ENCODE results near the gene PIEZO2. TPM values are rescaled to one million over a fixed set of nuclear protein-coding genes. Genes with fewer than 3 reads are reported as not detected.

The PIEZO2 gene
- total and polyA plus RNA-seq, 4 donors, result 2.6 to 233 (median 18.8) TPM

- no peak for ATAC-seq (ENCODE audit: insufficient read depth, low FRiP score)
- WGBS, 2 donors, result 81 to 87% methylated on average over 2 of the region's 2 CpGs
- Histone ChIP-seq H3K27me3 (ENCODE audit: control insufficient read depth in 3 of 3, insufficient read depth in 3 of 3, low read length in 2 of 3) (no peaks in the 10 kb centered on the region), H3K9me3 (ENCODE audit: control insufficient read depth in 4 of 4, insufficient read depth in 3 of 4, low read length in 3 of 4) (no peaks in the 10 kb centered on the region), H3K4me1 (ENCODE audit: control insufficient read depth in 5 of 5, insufficient read depth in 5 of 5, low read length in 5 of 5) (peaks cover 0 to 36% (median 0%) of the 10 kb centered on the region in 5 donors), H3K9ac (ENCODE audit: insufficient read depth in 1 of 2, low read length in 2 of 2) (no peak overlapping the region), H3K36me3 (ENCODE audit: control insufficient read depth in 4 of 4, insufficient read depth in 4 of 4, low read length in 4 of 4) (peaks cover 0 to 12% (median 4%) of the 10 kb centered on the region in 4 donors), H3K27ac (ENCODE audit: low read depth in 1 of 2, low read length in 1 of 2) (no peak overlapping the region), H3K4me3 (no peak overlapping the region)
- no peak for DNase-seq
- TF ChIP-seq CTCF (IDR thresholded peaks at IDR 0.05; ENCODE audit: control extremely low read depth, extremely low read depth), result no peak
Measured at GRCh38 chr18:11113937-11114336, 35.4 kb downstream of the PIEZO2 start.

GRCh38 chr18:11113046-11113548, 36.3 kb downstream of the PIEZO2 start:
- H3K4me3 ChIP-seq, result no peak overlapping the region
- no peak overlapping the region for H3K27ac ChIP-seq (ENCODE audit: low read depth in 1 of 2, low read length in 1 of 2)
- no peaks in the 10 kb centered on the region for H3K27me3 ChIP-seq (ENCODE audit: control insufficient read depth in 3 of 3, insufficient read depth in 3 of 3, low read length in 2 of 3)
- no peaks in the 10 kb centered on the region for H3K9me3 ChIP-seq (ENCODE audit: control insufficient read depth in 4 of 4, insufficient read depth in 3 of 4, low read length in 3 of 4)
- H3K36me3 ChIP-seq (ENCODE audit: control insufficient read depth in 4 of 4, insufficient read depth in 4 of 4, low read length in 4 of 4), result peaks cover 0 to 9% (median 4%) of the 10 kb centered on the region in 4 donors
- no peak for TF ChIP-seq CTCF (IDR thresholded peaks at IDR 0.05; ENCODE audit: control extremely low read depth, extremely low read depth)
- ATAC-seq (ENCODE audit: insufficient read depth, low FRiP score) (no peak), DNase-seq (no peak)
- H3K9ac ChIP-seq (ENCODE audit: insufficient read depth in 1 of 2, low read length in 2 of 2), result no peak overlapping the region
- 91 to 95% methylated on average over 4 of the region's 4 CpGs for WGBS, 2 donors
- peaks cover 0 to 35% (median 0%) of the 10 kb centered on the region in 5 donors for H3K4me1 ChIP-seq (ENCODE audit: control insufficient read depth in 5 of 5, insufficient read depth in 5 of 5, low read length in 5 of 5)

- WGBS, 2 donors, result 97 to 98% methylated on average over 3 of the region's 3 CpGs
- Histone ChIP-seq H3K4me3 (no peak overlapping the region), H3K27me3 (ENCODE audit: control insufficient read depth in 3 of 3, insufficient read depth in 3 of 3, low read length in 2 of 3) (no peaks in the 10 kb centered on the region), H3K4me1 (ENCODE audit: control insufficient read depth in 5 of 5, insufficient read depth in 5 of 5, low read length in 5 of 5) (peaks cover 0 to 32% (median 0%) of the 10 kb centered on the region in 5 donors), H3K36me3 (ENCODE audit: control insufficient read depth in 4 of 4, insufficient read depth in 4 of 4, low read length in 4 of 4) (peaks cover 0 to 4% (median 2%) of the 10 kb centered on the region in 4 donors), H3K9ac (ENCODE audit: insufficient read depth in 1 of 2, low read length in 2 of 2) (no peak overlapping the region), H3K27ac (ENCODE audit: low read depth in 1 of 2, low read length in 1 of 2) (no peak overlapping the region), H3K9me3 (ENCODE audit: control insufficient read depth in 4 of 4, insufficient read depth in 3 of 4, low read length in 3 of 4) (no peaks in the 10 kb centered on the region)
- DNase-seq (no peak), ATAC-seq (ENCODE audit: insufficient read depth, low FRiP score) (no peak)
- TF ChIP-seq CTCF (IDR thresholded peaks at IDR 0.05; ENCODE audit: control extremely low read depth, extremely low read depth), result no peak
Measured at GRCh38 chr18:11112286-11112685, 37.1 kb downstream of the PIEZO2 start.

GRCh38 chr18:11110509-11110908, 38.9 kb downstream of the PIEZO2 start:
- WGBS, 2 donors, result 87 to 89% methylated on average over 16 of the region's 16 CpGs
- no peak for DNase-seq

More at GRCh38 chr18:11110509-11110908, 38.9 kb downstream of the PIEZO2 start:
- Histone ChIP-seq H3K4me1 (ENCODE audit: control insufficient read depth in 5 of 5, insufficient read depth in 5 of 5, low read length in 5 of 5) (peaks cover 0 to 31% (median 0%) of the 10 kb centered on the region in 5 donors), H3K27me3 (ENCODE audit: control insufficient read depth in 3 of 3, insufficient read depth in 3 of 3, low read length in 2 of 3) (no peaks in the 10 kb centered on the region), H3K27ac (ENCODE audit: low read depth in 1 of 2, low read length in 1 of 2) (no peak overlapping the region), H3K9me3 (ENCODE audit: control insufficient read depth in 4 of 4, insufficient read depth in 3 of 4, low read length in 3 of 4) (no peaks in the 10 kb centered on the region), H3K36me3 (ENCODE audit: control insufficient read depth in 4 of 4, insufficient read depth in 4 of 4, low read length in 4 of 4) (peaks cover 0 to 5% (median 2%) of the 10 kb centered on the region in 4 donors), H3K4me3 (no peak overlapping the region), H3K9ac (ENCODE audit: insufficient read depth in 1 of 2, low read length in 2 of 2) (no peak overlapping the region)
- no peak for TF ChIP-seq CTCF (IDR thresholded peaks at IDR 0.05; ENCODE audit: control extremely low read depth, extremely low read depth)
- ATAC-seq (ENCODE audit: insufficient read depth, low FRiP score), result no peak
